Body of pancreas (tissue), 4 donors: ENCODE measurements around the gene SAMD14. TPM values are rescaled to one million over a fixed set of nuclear protein-coding genes. Genes with fewer than 3 reads are reported as not detected.

Source experiments
- ATAC-seq: fragments of 150-250 bp; one replicate; pipeline ENCODE4 v1.9.1; 2016
- DNase-seq, 4 donors: peaks; one replicate each; pipeline ENCODE4 v3.0.0-alpha.2; 2019
- H3K27ac ChIP-seq, 4 donors: fragments of 200-600 bp; sonication (generic); 1 replicate in 3 of 4; 2 replicates in 1 of 4; pipeline versions ENCODE4 v1.5.1 to v1.6.1; 2016 to 2019; ENCODE audit warnings: mild to moderate bottlenecking in 1 of 4, mixed read lengths in 1 of 4, moderate library complexity in 1 of 4
- H3K27me3 ChIP-seq, 2 donors: fragments of 200-600 bp; sonication (generic); one replicate each; pipeline ENCODE4 v1.6.0; 2016; ENCODE audit warnings: mild to moderate bottlenecking in 1 of 2
- H3K36me3 ChIP-seq, 2 donors: fragments of 200-600 bp; sonication (generic); replicated peaks in 1 of 2; 2 replicates each; pipeline ENCODE4 v1.5.1; 2016; ENCODE audit warnings: low read depth in 2 of 2; ENCODE audit not compliant: insufficient read depth in 1 of 2
- H3K4me1 ChIP-seq: fragments of 200-600 bp; sonication (generic); one replicate; pipeline ENCODE4 v1.6.0; 2016
- H3K4me3 ChIP-seq, 2 donors: fragments of 200-600 bp; sonication (generic); 1 replicate in 1 of 2; 2 replicates in 1 of 2; pipeline ENCODE4 v1.5.1; 2016 to 2019
- H3K9me3 ChIP-seq, 3 donors: fragments of 200-600 bp; sonication (generic); 1 replicate in 2 of 3; 2 replicates in 1 of 3; pipeline ENCODE4 v1.5.1; 2016
- CTCF ChIP-seq, 7 experiments: fragments of 450-650 bp in 4 of 7; fragments of 200-600 bp in 3 of 7; sonication (generic) in 3 of 7; IDR thresholded peaks; one replicate each; pipeline ENCODE4 v1.5.1; 2016 to 2019; ENCODE audit warnings: antibody characterized with exemption in 7 of 7
- POLR2A ChIP-seq, 3 donors: fragments of 450-650 bp; IDR thresholded peaks; one replicate each; pipeline ENCODE4 v1.6.1; 2016; ENCODE audit warnings: antibody characterized with exemption in 3 of 3, mild to moderate bottlenecking in 2 of 3
- WGBS, 2 donors: methylation state at CpG; one replicate each; pipeline ENCODE4 v1.1.5; 2017; 5-methylcytosine and 5-hydroxymethylcytosine counted together
- intact Hi-C: fragments of 100-400 bp; cut with DNase I; formaldehyde crosslinking; loops from one replicate; pipeline ENCODE4 v1.15.1; 2023
- total RNA-seq, 2 donors: library from RNA; depleted of rRNA; stranded (reverse); fragments of >200 nt; gene quantifications; one replicate each; pipeline ENCODE4 v1.1.0, GENCODE V29; 2016

Gene SAMD14
- total RNA-seq, 2 donors from 2014 or later: not detected

- Histone ChIP-seq H3K4me1 (no peaks in the 10 kb centered on the region), H3K27ac (no peak overlapping the region), H3K4me3 (no peak overlapping the region), H3K36me3 (peaks cover 0 to 7% of the 10 kb centered on the region in 2 donors), H3K9me3 (no peaks in the 10 kb centered on the region), H3K27me3 (no peaks in the 10 kb centered on the region)
- peak in 4 of 7 experiments; percentile 45 to 66 (median 48) for TF ChIP-seq CTCF (IDR thresholded peaks at IDR 0.05)
- no peak for TF ChIP-seq POLR2A (IDR thresholded peaks at IDR 0.05)
- no peak for ATAC-seq
- 75 to 79% methylated on average over 10 to 12 of the region's 12 CpGs for WGBS, 2 donors
- DNase-seq: peak in 2 of 4 donors; percentile 45 to 58
- intact Hi-C loops: no loop called here
Observed at GRCh38 chr17:50079334-50080095, 50.4 kb downstream of the SAMD14 start.

DNA sequence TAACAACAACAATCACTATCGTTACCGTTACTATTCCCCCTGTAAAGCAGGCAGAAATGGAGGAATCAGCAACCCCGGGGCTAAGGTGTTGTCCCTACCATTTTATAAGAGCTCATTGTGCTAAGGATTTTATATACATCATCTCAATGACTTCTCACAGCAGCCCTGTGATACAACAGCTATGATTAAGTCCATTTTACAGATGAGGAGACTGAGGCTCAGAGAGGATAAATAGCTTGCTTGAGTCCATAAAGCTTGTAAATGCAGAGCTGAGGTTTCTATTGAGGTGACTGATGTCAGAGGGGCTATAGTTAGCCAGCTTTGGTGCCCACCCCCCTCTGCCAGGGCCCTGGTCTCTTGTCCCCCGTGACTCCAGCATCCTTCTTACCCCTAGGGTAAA, 51.5 kb downstream of the SAMD14 start:
- no peaks in the 10 kb centered on the region for H3K4me1 ChIP-seq
- TF ChIP-seq CTCF (IDR thresholded peaks at IDR 0.05): no peak
- no peak for TF ChIP-seq POLR2A (IDR thresholded peaks at IDR 0.05)
- H3K4me3 ChIP-seq: no peak overlapping the region
- no peaks in the 10 kb centered on the region for H3K27me3 ChIP-seq
- no peak overlapping the region for H3K27ac ChIP-seq
- peaks cover 0 to 12% of the 10 kb centered on the region in 2 donors for H3K36me3 ChIP-seq
- no peak for DNase-seq
- intact Hi-C loops: no loop called here
- ATAC-seq: no peak
- H3K9me3 ChIP-seq: no peaks in the 10 kb centered on the region
- WGBS, 2 donors: 92 to 93% methylated on average over 4 of the region's 4 CpGs

GRCh38 chr17:50076591-50077235, 53.2 kb downstream of the SAMD14 start:
- WGBS, 2 donors: 84 to 89% methylated on average over 15 to 33 of the region's 39 CpGs
- no peak for ATAC-seq
- no peaks in the 10 kb centered on the region for H3K4me1 ChIP-seq
- no peaks in the 10 kb centered on the region for H3K27me3 ChIP-seq
- DNase-seq: no peak
- H3K36me3 ChIP-seq: peaks cover 0 to 12% of the 10 kb centered on the region in 2 donors
- no peak overlapping the region for H3K4me3 ChIP-seq
- no peaks in the 10 kb centered on the region for H3K9me3 ChIP-seq
- intact Hi-C loops: no loop called here
- H3K27ac ChIP-seq: no peak overlapping the region
- TF ChIP-seq POLR2A (IDR thresholded peaks at IDR 0.05) (no peak), CTCF (IDR thresholded peaks at IDR 0.05) (no peak)

DNA sequence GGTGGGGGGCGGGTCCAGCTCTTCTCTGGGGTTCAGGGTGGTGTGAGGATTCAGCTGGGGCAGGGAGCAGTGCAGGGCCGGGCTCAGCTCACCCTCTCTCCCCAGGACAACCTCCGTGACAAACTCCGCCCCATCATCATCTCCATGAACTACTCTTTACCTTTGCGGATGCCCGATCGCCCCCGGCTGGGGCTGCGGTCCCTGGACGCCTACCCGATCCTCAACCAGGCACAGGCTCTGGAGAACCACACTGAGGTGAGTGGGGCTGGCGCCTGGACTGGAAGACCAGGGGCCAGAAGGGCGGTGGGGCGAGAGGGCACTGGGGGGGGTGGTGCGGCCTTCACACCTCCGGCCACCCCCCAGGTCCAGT, 53.8 kb downstream of the SAMD14 start:
- Histone ChIP-seq H3K27ac (no peak overlapping the region), H3K4me1 (no peaks in the 10 kb centered on the region), H3K9me3 (no peaks in the 10 kb centered on the region), H3K27me3 (no peaks in the 10 kb centered on the region), H3K4me3 (no peak overlapping the region), H3K36me3 (peaks cover 0 to 12% of the 10 kb centered on the region in 2 donors)
- WGBS, 2 donors: 93 to 96% methylated on average over 14 to 16 of the region's 16 CpGs
- DNase-seq (no peak), ATAC-seq (no peak)
- intact Hi-C loops: no loop called here
- TF ChIP-seq CTCF (IDR thresholded peaks at IDR 0.05): no peak
- no peak for TF ChIP-seq POLR2A (IDR thresholded peaks at IDR 0.05)
